ENCODE results near the gene IREB2. TPM values are rescaled to one million over a fixed set of nuclear protein-coding genes. Genes with fewer than 3 reads are reported as not detected.

IREB2 gene
- total RNA-seq, 2 donors from 2014 or later = 81.4 to 92.6 TPM

- H3K27me3 Mint-ChIP-seq (ENCODE audit: insufficient read depth) = no peaks in the 10 kb centered on the region
- Histone ChIP-seq H3K9me3 (ENCODE audit: control insufficient read depth, low read length) (no peaks in the 10 kb centered on the region), H3K4me1 (ENCODE audit: control insufficient read depth, insufficient read depth, low read length) (no peaks in the 10 kb centered on the region), H3K9ac (ENCODE audit: extremely low read depth, low read length, poor library complexity, severe bottlenecking) (peak overlapping the region; percentile 0), H3K4me3 (ENCODE audit: low read length) (peak overlapping the region; percentile 98), H3K36me3 (ENCODE audit: control insufficient read depth, insufficient read depth, low read length) (peaks cover 57% of the 10 kb centered on the region), H3K27ac (ENCODE audit: low read depth, low read length) (no peak overlapping the region), H3K27me3 (ENCODE audit: control insufficient read depth, insufficient read depth, low read length, poor library complexity, severe bottlenecking) (no peaks in the 10 kb centered on the region)
- DNase-seq = no peak
- H3K4me1 Mint-ChIP-seq = peaks cover 14% of the 10 kb centered on the region
- H3K36me3 Mint-ChIP-seq (ENCODE audit: low read depth) = peaks cover 45% of the 10 kb centered on the region
- H3K9me3 Mint-ChIP-seq = no peaks in the 10 kb centered on the region
- WGBS, 2 experiments (ENCODE audit: insufficient coverage in 1 of 2, insufficient read length in 1 of 2) = 96 to 100% methylated on average over 3 of the region's 3 CpGs
- H3K27ac Mint-ChIP-seq = no peak overlapping the region
- TF ChIP-seq CTCF (conservative IDR thresholded peaks at IDR 0.05) = no peak
- peak overlapping the region; percentile 85 for H3K4me3 Mint-ChIP-seq
These were observed 104.6 kb downstream of the IREB2 start for GRCh38 chr15:78542647-78543046.

GRCh38 chr15:78550194-78550593 is 112.2 kb downstream of the IREB2 start:
- H3K27ac ChIP-seq (ENCODE audit: low read depth, low read length) = no peak overlapping the region
- DNase-seq = no peak
- H3K9me3 ChIP-seq (ENCODE audit: control insufficient read depth, low read length) = no peaks in the 10 kb centered on the region
- H3K4me1 ChIP-seq (ENCODE audit: control insufficient read depth, insufficient read depth, low read length) = no peaks in the 10 kb centered on the region
- no peak for TF ChIP-seq CTCF (conservative IDR thresholded peaks at IDR 0.05)
- Mint-ChIP-seq H3K27ac (peak overlapping the region; percentile 55), H3K27me3 (ENCODE audit: insufficient read depth) (no peaks in the 10 kb centered on the region), H3K4me1 (no peaks in the 10 kb centered on the region), H3K36me3 (ENCODE audit: low read depth) (peaks cover 49% of the 10 kb centered on the region), H3K4me3 (no peak overlapping the region), H3K9me3 (no peaks in the 10 kb centered on the region)
- H3K9ac ChIP-seq (ENCODE audit: extremely low read depth, low read length, poor library complexity, severe bottlenecking) = no peak overlapping the region
- WGBS, 2 experiments (ENCODE audit: insufficient coverage in 1 of 2, insufficient read length in 1 of 2) = 90 to 95% methylated on average over 5 to 6 of the region's 6 CpGs
- H3K4me3 ChIP-seq (ENCODE audit: low read length) = no peak overlapping the region
- H3K27me3 ChIP-seq (ENCODE audit: control insufficient read depth, insufficient read depth, low read length, poor library complexity, severe bottlenecking) = no peaks in the 10 kb centered on the region
- peaks cover 52% of the 10 kb centered on the region for H3K36me3 ChIP-seq (ENCODE audit: control insufficient read depth, insufficient read depth, low read length)

GRCh38 chr15:78550815-78551214 is 112.8 kb downstream of the IREB2 start:
- H3K4me3 Mint-ChIP-seq = no peak overlapping the region
- no peak overlapping the region for H3K4me3 ChIP-seq (ENCODE audit: low read length)
- WGBS, 2 experiments (ENCODE audit: insufficient coverage in 1 of 2, insufficient read length in 1 of 2) = 84 to 91% methylated on average over 2 to 3 of the region's 3 CpGs
- H3K4me1 ChIP-seq (ENCODE audit: control insufficient read depth, insufficient read depth, low read length) = no peaks in the 10 kb centered on the region
- peaks cover 43% of the 10 kb centered on the region for H3K36me3 Mint-ChIP-seq (ENCODE audit: low read depth)
- H3K9me3 ChIP-seq (ENCODE audit: control insufficient read depth, low read length) = no peaks in the 10 kb centered on the region
- no peak for DNase-seq
- H3K27me3 ChIP-seq (ENCODE audit: control insufficient read depth, insufficient read depth, low read length, poor library complexity, severe bottlenecking) = no peaks in the 10 kb centered on the region
- no peak for TF ChIP-seq CTCF (conservative IDR thresholded peaks at IDR 0.05)
- peaks cover 45% of the 10 kb centered on the region for H3K36me3 ChIP-seq (ENCODE audit: control insufficient read depth, insufficient read depth, low read length)
- no peaks in the 10 kb centered on the region for H3K4me1 Mint-ChIP-seq
- H3K9ac ChIP-seq (ENCODE audit: extremely low read depth, low read length, poor library complexity, severe bottlenecking) = no peak overlapping the region
- no peak overlapping the region for H3K27ac Mint-ChIP-seq
- no peaks in the 10 kb centered on the region for H3K27me3 Mint-ChIP-seq (ENCODE audit: insufficient read depth)
- no peak overlapping the region for H3K27ac ChIP-seq (ENCODE audit: low read depth, low read length)
- no peaks in the 10 kb centered on the region for H3K9me3 Mint-ChIP-seq

Other genes with a start within 250 kb of the IREB2 start
- 1 to 10 TPM in 1 of 2 donors, under 1 TPM in 1; 0.27 to 1.2 TPM for gene ACSBG1, start 203.7 kb upstream of the IREB2 start, total RNA-seq
- 10 to 100 TPM in 1 of 2 donors, 1 to 10 TPM in 1; 4.9 to 18.5 TPM for gene DNAJA4, start 173.7 kb upstream of the IREB2 start, total RNA-seq
- gene SKIC8, start 138.6 kb upstream of the IREB2 start, total RNA-seq = 10 to 100 TPM; 46.3 to 55.4 TPM
- 100 to 1,000 TPM; 103 TPM for gene CRABP1, start 97.9 kb upstream of the IREB2 start, total RNA-seq
- 1 to 10 TPM; 3.9 to 4.2 TPM for gene HYKK, start 69.4 kb downstream of the IREB2 start, total RNA-seq
- gene PSMA4, start 102.2 kb downstream of the IREB2 start, total RNA-seq = 100 to 1,000 TPM; 250 to 254 TPM
- gene CHRNA5, start 127.3 kb downstream of the IREB2 start, total RNA-seq = 10 to 100 TPM; 16.4 to 23.0 TPM
- 1 to 10 TPM; 1.6 to 3.7 TPM for gene CHRNA3, start 182.8 kb downstream of the IREB2 start, total RNA-seq
- under 1 TPM; 0.22 to 0.70 TPM for gene CHRNB4, start 203.0 kb downstream of the IREB2 start, total RNA-seq

Data from endodermal cell (in vitro differentiated cells).